Kidney epithelial cell (primary cell): ENCODE measurements around the gene GNAI3. TPM values are rescaled to one million over a fixed set of nuclear protein-coding genes. Genes with fewer than 3 reads are reported as not detected.

ENCODE experiments used
- DNase-seq: peaks from one replicate; pipeline ENCODE4 v3.0.0-alpha.2; 2010; ENCODE audit warnings: low read depth
- H3K27me3 ChIP-seq: 2 replicates; pipeline ENCODE4 v1.6.0; 2011; ENCODE audit warnings: low read length; ENCODE audit not compliant: control insufficient read depth, insufficient read depth
- H3K36me3 ChIP-seq: 2 replicates; pipeline ENCODE4 v1.5.1; 2011; ENCODE audit warnings: low read length; ENCODE audit not compliant: control insufficient read depth, insufficient read depth
- H3K4me3 ChIP-seq: 2 replicates; pipeline ENCODE4 v1.5.1; 2011; ENCODE audit warnings: low read depth, mild to moderate bottlenecking, control low read depth, low read length
- total RNA-seq: library from RNA; depleted of rRNA; stranded (reverse); fragments of >200 nt; gene quantifications from 2 replicates; pipeline ENCODE4 v1.2.3, GENCODE V29; 2015
- TF ChIP-seq, protein P1 (sequence below): IDR thresholded peaks from 2 replicates; pipeline ENCODE4 v1.5.1; 2011; ENCODE audit warnings: mild to moderate bottlenecking, moderate library complexity, low read length, control low read depth, inconsistent platforms; ENCODE audit not compliant: insufficient read depth, poor library complexity, severe bottlenecking

The GNAI3 gene
- total RNA-seq, 1 donor from 2014 or later: 11.9 TPM

DNA sequence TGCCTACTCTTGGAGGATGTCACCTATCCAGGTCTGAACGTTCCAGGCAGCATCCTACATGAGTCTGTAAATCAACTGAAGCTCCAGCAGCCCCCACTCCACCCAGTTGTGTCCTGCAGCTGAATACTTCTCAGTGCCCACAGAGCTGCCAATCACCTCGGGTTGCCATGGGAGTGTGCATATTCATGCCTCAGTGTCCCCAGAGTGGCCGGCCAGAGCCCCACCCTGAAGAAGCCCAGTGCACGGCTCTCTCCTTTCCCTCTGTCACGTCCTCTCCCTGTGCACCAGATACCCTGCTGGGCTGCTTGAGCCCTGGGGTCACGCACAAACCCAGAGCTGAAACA is 91.4 kb downstream of the GNAI3 start:
- no peak overlapping the region for H3K4me3 ChIP-seq
- no peaks in the 10 kb centered on the region for H3K27me3 ChIP-seq
- no peaks in the 10 kb centered on the region for H3K36me3 ChIP-seq
- TF ChIP-seq, protein P1, sequence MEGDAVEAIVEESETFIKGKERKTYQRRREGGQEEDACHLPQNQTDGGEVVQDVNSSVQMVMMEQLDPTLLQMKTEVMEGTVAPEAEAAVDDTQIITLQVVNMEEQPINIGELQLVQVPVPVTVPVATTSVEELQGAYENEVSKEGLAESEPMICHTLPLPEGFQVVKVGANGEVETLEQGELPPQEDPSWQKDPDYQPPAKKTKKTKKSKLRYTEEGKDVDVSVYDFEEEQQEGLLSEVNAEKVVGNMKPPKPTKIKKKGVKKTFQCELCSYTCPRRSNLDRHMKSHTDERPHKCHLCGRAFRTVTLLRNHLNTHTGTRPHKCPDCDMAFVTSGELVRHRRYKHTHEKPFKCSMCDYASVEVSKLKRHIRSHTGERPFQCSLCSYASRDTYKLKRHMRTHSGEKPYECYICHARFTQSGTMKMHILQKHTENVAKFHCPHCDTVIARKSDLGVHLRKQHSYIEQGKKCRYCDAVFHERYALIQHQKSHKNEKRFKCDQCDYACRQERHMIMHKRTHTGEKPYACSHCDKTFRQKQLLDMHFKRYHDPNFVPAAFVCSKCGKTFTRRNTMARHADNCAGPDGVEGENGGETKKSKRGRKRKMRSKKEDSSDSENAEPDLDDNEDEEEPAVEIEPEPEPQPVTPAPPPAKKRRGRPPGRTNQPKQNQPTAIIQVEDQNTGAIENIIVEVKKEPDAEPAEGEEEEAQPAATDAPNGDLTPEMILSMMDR: no peak
- DNase-seq: no peak

DNA sequence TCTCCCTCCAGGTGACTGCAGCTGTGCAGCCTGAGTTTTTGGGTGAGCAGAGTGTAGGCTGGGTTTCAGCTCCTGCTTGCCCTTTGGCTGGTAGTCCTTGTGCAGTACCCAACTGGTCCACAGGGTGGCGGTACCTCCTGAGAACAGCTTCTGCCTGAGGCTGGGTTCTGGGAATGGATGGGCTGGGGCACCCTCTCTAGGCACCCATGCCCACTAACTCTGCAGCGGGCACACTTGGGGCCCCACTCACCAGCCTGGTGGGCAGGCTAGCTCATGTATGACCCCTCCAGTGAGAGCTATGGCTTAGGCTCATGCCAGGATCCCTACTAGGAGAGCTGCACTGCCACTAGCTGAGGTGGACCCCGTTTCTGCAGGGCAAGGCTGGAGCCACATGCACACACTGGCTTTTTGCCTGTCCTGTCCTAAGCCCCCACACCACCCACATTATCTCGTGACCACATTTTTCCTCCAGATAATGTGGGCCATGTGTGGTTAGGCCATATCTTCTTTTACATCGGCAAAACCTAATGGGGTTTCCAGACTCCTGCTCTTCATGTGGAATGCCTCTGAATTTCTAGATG is 92.0 kb downstream of the GNAI3 start:
- TF ChIP-seq, protein P1: peak; percentile 92
- no peak for DNase-seq
- Histone ChIP-seq H3K4me3 (no peak overlapping the region), H3K27me3 (no peaks in the 10 kb centered on the region), H3K36me3 (no peaks in the 10 kb centered on the region)

DNA sequence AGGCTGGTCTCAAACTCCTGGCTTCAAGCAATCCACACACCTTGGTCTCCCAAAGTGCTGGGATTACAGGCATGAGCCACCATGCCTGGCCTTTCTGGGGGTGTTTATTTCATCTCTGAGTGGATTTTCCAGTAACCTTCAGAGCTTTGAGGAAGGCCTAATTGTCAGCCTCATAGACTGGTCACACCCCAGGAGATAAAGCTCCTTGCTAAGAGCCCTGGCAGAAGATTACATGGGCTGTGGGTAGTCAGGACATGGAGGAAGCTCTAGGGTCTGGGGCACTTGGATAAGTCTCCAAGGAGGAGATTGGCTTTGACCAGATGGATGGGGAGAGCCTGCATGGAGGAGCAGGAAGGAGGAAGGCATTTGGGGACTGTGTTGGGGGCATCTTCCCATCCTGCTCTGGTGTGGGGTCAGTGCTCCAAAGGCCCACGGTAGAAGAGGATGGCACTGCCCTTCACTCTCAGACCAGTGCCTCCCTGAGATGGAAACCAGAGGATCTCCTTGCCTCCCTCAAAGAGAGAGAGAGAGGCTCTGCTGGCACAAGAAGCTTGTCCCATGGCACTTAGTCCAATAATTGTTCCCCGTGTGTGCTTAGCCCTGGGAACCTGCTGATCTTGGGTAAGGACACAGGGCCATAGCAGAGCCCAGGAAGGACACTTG is 92.8 kb downstream of the GNAI3 start:
- Histone ChIP-seq H3K36me3 (no peaks in the 10 kb centered on the region), H3K4me3 (no peak overlapping the region), H3K27me3 (no peaks in the 10 kb centered on the region)
- no peak for DNase-seq
- TF ChIP-seq, protein P1: no peak

- Histone ChIP-seq H3K36me3 (no peaks in the 10 kb centered on the region), H3K4me3 (no peak overlapping the region), H3K27me3 (no peaks in the 10 kb centered on the region)
- DNase-seq: no peak
- TF ChIP-seq, protein P1: no peak
Observed at GRCh38 chr1:109641861-109642260, 93.4 kb downstream of the GNAI3 start.

GRCh38 chr1:109642626-109643025 is 94.2 kb downstream of the GNAI3 start:
- DNase-seq: no peak
- H3K4me3 ChIP-seq: no peak overlapping the region
- no peaks in the 10 kb centered on the region for H3K27me3 ChIP-seq
- H3K36me3 ChIP-seq: no peaks in the 10 kb centered on the region
- TF ChIP-seq, protein P1: no peak
